Stimulated activated CD4-positive, alpha-beta T cell treated with anti-CD3 and anti-CD28 coated beads, Interleukin-1b, Interleukin-23, amount 100 ng/mL, for 24 hours (primary cell): Measurements from ENCODE around the gene FRS3.
"Not testable (repeated sequence)": the region's sequence is repeated elsewhere in the genome, so short reads cannot be mapped to it uniquely, and the experiment has no call there.

ENCODE experiments used
- DNase-seq, 4 experiments: peaks; one replicate each; pipeline ENCODE4 v3.0.0-alpha.2; 2020; ENCODE audit warnings: low read depth in 4 of 4, low spot score in 1 of 4

The FRS3 gene

DNA sequence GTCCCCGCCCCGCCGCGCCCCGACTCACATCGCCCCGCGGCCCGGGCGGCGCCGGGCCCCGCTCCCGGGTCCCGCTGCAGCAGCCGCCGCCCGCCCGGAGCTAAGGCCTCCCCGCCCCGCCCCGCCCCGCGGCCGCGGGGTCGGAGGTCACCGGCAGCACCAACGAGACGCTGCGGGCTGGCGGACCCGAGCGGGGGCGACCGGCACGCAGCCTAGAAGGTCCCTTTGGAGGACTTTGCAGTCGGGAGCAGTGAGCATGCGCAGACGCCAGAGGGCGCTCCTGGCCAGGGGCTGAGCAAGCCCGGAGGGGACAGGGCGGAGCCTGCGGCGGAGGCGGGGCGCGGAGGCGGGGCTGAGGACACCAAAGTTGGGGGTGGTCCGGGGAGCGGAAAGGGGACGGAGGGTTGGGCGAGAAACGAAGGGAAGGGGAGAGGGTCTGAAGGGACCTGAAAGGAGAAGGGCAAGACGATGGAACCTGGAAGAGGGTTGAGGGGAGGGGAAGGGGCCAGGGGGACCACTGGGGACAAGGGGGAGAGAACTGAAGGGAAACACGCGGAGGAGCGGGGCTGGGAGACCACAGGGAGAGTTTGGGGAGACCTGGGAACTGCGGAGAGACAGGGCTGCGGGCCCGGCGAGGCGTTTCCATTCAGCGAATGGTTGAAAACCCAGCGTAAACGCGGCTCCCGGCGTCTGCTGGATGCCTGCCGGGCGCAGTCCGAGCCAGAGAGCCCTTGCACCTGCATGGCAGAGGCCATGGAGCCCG lies at the start of gene FRS3:
Gene FRS3 (minus strand): TSS at position 113 of the 763 bp plus-strand sequence. CDS start 2,913 bp downstream, outside the sequence.
- peak; percentile 99 to 100 (median 100) for DNase-seq

- DNase-seq = no peak
Observed at GRCh38 chr6:41826343-41827022, 46.8 kb upstream of the FRS3 start.

- DNase-seq = no peak
Observed at GRCh38 chr6:41824571-41825569, 45.2 kb upstream of the FRS3 start.

DNA sequence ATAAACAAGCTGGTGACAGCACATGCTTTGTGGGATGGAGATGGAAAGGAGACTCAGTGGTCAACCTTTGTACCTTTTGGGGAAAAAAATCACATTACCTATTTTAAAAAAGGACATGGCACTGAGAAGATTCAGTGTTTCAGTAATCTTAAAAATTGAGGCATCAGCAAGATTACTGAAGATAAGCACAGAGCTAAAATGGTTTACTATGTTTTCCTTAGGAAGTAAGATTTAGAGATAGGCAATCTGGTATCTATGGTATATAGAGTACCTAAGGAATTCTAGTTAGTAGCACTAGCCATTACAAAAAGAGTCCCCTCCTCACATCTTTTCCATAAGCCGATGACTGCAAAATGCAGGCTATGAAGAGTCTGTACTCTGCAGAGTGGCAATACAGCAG lies 43.5 kb upstream of the FRS3 start:
- no peak for DNase-seq

DNA sequence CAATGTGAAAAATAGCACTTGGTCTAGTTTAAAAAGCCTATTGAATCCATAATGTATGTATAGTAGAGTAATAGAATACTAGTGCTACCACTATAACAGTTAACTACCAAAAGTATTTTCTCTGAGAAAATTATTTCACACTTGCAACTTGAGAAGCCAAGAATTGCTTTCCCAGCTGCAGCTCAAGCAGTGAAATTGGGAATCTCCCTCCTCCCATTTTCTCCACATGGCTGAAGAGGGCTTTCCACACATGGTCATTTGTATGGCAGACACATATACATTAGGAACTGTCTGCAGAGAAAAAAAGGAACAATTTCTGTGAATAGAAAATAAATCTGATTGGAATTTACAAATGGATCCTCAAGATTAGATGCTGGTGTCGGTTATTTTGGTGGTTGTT lies 42.3 kb upstream of the FRS3 start:
- DNase-seq = no peak

DNA sequence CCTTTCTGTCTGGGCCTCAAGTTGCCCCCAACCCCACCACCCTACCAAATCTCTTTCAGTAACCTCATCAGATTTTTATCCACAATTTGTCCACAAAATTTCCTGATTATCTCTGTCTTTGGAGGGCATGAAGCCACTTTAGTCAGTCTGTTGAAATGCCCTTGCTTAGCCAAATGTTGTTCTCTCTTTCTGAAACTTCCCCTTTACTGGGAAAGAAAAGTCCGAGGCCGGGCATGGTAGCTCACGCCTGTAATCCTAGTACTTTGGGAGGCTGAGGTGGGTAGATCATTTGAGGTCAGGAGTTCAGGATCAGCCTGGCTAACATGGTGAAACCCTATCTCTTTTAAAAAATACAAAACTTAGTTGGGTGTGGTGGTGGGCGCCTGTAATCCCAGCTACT lies 41.6 kb upstream of the FRS3 start:
- no peak for DNase-seq

- no peak for DNase-seq
Observed at GRCh38 chr6:41818271-41819054, 38.8 kb upstream of the FRS3 start.

DNA sequence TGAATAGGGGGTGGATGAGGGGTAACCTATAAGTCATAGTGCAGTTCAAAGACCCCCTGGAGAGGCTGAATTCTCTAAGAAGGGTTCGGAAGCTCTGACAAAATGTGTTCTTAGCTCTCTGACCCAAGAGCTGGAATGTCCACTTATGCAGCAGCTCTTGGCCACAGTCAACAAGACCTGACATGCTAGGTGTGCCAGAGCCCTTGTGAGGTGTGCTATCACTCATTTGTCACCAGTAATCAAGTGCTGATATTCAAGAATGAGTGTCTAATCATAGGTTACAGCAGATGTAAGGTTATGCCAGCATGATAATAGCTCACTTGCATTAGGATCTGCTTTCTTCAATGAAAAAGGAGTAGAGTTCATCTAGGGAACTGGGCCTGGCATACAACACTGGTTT lies 35.9 kb upstream of the FRS3 start:
- DNase-seq = no peak

DNA sequence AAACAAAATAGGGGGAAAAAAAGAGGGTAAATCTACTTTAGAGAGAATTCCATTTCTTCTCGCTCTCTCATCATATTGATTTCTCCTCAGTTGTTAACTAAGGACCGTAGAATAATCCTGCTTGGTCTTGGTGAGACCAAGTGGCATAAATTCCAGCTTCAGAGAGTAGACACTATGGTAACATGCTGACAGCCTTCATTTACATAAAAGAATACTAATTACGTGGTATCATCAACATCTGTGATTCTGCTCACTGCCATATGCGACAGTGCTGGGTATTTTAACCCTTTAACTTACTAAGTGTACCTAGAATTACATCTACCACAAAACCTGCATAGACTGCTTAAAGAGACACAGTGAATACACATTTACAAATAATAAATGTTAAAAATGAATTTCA lies 34.9 kb upstream of the FRS3 start:
- DNase-seq = no peak

DNA sequence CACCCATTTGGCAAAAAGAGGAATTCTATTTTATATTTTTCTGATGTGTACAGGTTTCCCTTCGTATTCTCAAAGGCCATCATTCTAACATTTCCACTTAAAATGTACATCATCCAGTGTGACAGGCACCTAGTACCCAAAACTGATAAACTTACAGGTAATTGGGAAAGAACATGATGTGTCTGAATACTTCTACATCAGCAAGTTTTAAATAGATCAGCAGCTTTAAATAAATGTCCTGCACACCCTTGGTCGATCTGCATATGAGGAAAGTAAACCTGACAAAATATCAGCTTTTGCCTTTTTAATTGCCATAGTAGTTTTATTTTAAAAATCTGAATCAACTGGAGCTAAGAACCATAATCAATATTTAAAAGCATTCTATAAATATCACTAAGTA lies 34.3 kb upstream of the FRS3 start:
- no peak for DNase-seq

DNA sequence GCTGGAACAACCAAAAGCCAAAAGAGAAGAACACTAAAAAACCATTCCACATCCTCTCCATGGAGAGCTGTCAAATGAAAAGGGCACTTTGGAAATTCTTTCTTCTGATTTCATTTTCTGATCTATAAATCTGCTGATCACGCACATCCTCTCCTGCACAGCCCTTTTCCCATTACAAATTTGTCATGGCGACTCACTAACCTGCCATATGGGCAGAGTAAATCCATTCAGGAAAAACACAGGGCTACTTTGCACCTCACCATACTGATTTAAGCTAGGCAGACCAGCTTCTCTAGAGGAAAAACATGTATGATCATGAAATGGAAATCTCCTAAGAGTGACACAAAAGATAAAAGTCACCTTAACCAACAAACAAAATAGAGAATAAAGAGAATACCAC lies 33.8 kb upstream of the FRS3 start:
- no peak for DNase-seq

- DNase-seq = not testable (repeated sequence)
Observed at GRCh38 chr6:41811946-41812345, 32.2 kb upstream of the FRS3 start.

GRCh38 chr6:41811095-41811494 lies 31.4 kb upstream of the FRS3 start:
- DNase-seq = no peak

DNA sequence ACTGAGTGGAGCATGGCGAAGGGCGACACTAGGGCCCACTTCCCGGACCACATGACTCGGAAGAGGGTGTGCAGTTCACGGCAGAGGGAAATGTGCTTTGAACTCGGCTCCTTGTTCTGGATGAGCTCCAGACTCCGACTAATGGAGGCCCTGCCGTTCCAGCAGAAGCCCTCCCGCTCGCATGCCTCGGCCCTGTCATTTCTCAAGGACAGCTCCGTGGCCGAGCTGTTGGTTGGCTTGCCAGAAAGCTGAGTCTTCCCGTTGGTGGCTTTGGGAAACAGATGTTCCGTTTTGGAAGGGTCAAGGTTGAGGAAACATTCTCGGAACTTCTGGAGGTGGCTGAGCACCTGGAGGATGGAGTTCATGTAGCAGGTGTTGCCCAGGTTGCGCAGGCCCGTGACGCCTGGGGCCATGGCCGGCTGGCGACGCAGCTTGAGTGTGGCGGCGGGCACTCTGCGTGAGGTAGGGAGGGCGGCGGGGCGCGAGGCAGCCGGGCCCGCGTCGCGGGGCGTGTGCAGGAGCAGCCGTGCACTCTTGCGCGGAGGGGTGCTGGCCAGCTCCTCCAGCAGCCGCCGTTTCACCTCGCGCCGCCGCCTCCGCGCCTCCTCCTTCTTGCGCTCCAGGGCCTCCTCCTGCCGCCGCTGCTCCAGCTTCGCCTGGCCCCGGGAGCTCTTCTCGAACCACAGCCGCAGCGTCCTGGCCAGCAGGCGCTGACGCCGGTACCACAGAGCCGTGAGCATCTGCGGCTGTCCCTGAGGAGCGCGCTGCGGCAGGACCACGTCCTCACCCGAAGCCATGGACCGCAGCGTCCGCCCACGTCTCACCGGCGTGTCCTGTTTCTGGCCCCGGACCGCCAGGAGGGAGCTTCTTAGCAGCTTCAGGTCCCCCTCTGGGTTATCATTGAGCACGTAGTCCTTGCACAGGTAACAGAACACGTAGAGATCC lies 26.4 kb upstream of the FRS3 start:
- no peak for DNase-seq

DNA sequence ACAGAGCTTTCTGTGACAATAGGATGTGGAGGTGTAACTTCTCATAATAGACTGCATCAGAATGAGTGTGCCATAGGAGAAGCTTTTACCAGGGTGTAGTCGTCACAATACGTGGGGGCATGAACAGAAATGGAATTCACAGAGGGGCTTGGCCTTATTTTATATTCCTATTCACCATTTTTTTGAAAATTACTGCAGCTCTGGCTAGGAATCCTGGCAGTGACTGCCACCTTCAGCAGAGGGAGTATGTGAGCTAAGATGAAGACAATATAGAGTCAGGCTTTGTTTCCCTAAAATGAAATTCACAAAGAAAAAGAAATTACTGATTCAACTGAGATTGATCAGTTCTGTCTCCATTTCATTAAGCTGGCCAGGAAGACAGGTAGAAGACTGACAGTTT lies 21.7 kb upstream of the FRS3 start:
- DNase-seq = no peak

- no peak for DNase-seq
Observed at GRCh38 chr6:41799559-41799911, 19.8 kb upstream of the FRS3 start.

- DNase-seq = no peak
Observed at GRCh38 chr6:41798901-41799558, 19.3 kb upstream of the FRS3 start.

DNA sequence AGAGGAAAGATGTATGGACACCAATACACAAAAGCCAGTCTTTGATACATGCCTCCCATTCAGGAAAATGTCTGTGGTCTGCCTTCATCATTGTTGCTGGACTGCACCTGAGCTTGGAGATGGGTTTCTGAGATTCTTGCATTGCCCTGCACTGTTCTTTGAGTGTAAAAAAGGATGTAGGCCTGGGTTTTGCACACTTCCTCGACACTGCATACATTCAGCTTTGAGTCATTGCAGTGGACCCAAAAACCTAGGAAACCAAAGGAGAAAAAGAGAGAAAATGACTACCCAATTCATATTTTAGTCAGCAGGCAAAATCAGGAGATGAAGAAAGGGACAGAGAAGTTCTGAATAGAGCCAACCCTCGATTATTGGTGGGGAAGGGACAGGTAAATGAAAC lies 16.8 kb upstream of the FRS3 start:
- no peak for DNase-seq

DNA sequence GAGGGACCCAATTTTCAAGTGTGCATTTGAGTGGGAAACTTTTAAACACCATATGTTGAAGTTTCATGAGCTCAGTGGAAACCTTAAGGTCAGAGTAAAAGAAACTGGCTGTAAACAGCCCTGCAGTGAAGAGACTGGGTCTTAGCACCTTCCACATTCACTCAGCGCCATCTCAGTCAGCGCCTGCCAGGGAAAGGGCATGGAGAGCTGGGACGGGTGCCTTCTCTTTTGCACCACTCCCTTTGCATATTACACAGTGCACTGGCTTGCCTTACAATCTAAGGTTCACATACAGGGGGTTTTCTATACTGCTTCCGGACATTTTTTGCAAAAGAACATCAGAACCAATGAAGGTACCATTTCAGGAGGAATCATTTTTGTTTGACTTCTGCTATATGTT lies 12.3 kb upstream of the FRS3 start:
- DNase-seq = no peak
